HepG2 (cell line): Measurements from ENCODE around the gene SLC7A4. TPM values are rescaled to one million over a fixed set of nuclear protein-coding genes. Genes with fewer than 3 reads are reported as not detected.

Experiments used
- AGO1 ChIP-seq: fragments of 200-400 bp; formaldehyde crosslinking; IDR thresholded peaks from 2 replicates; pipeline ENCODE4 v1.6.1; 2017; ENCODE audit warnings: mild to moderate bottlenecking, low read depth, low read length, moderate library complexity; ENCODE audit not compliant: poor library complexity, severe bottlenecking
- DNMT1 ChIP-seq: sonication (generic); formaldehyde crosslinking; IDR thresholded peaks from 2 replicates; pipeline ENCODE4 v1.5.1; 2020; ENCODE audit warnings: mild to moderate bottlenecking, missing genetic modification reagents
- FLYWCH1 ChIP-seq: sonication (generic); formaldehyde crosslinking; IDR thresholded peaks from 2 replicates; pipeline ENCODE4 v1.8.1; 2023; ENCODE audit warnings: mild to moderate bottlenecking, missing genetic modification reagents
- GATAD2A ChIP-seq: IDR thresholded peaks from 2 replicates; pipeline ENCODE4 v1.6.1; 2016
- HOXA3 ChIP-seq: sonication (generic); formaldehyde crosslinking; IDR thresholded peaks from 2 replicates; pipeline ENCODE4 v1.5.0; 2020; ENCODE audit warnings: missing genetic modification reagents
- MYC ChIP-seq: sonication (generic); formaldehyde crosslinking; IDR thresholded peaks from 2 replicates; pipeline ENCODE4 v1.9.0; 2021; ENCODE audit warnings: missing genetic modification reagents, borderline replicate concordance
- NFIC ChIP-seq: IDR thresholded peaks from 2 replicates; pipeline ENCODE4 v1.6.1; 2012; ENCODE audit warnings: mild to moderate bottlenecking, low read length, inconsistent platforms
- XBP1 ChIP-seq: sonication (generic); formaldehyde crosslinking; IDR thresholded peaks from 2 replicates; pipeline ENCODE4 v1.5.0; 2020; ENCODE audit warnings: missing genetic modification reagents
- ZKSCAN5 ChIP-seq: sonication (generic); formaldehyde crosslinking; IDR thresholded peaks from 2 replicates; pipeline ENCODE4 v1.5.1; 2020; ENCODE audit warnings: mild to moderate bottlenecking, missing genetic modification reagents
- ZNF138 ChIP-seq: sonication (generic); formaldehyde crosslinking; IDR thresholded peaks from 2 replicates; pipeline ENCODE4 v1.5.0; 2020; ENCODE audit warnings: mild to moderate bottlenecking, low read depth, missing genetic modification reagents
- ZNF180 ChIP-seq: sonication (generic); formaldehyde crosslinking; IDR thresholded peaks from 2 replicates; pipeline ENCODE4 v1.4.0; 2020; ENCODE audit warnings: low read depth, missing genetic modification reagents, borderline replicate concordance
- ZNF256 ChIP-seq: sonication (generic); formaldehyde crosslinking; conservative IDR thresholded peaks from 2 replicates; pipeline ENCODE4 v1.4.0; 2020; ENCODE audit warnings: missing genetic modification reagents
- ZNF33B ChIP-seq: sonication (generic); formaldehyde crosslinking; IDR thresholded peaks from 2 replicates; pipeline ENCODE4 v1.5.1; 2020; ENCODE audit warnings: mild to moderate bottlenecking, missing genetic modification reagents
- ZNF558 ChIP-seq: sonication (generic); formaldehyde crosslinking; IDR thresholded peaks from 2 replicates; pipeline ENCODE4 v1.9.0; 2022; ENCODE audit warnings: mild to moderate bottlenecking, missing genetic modification reagents, borderline replicate concordance
- ZNF567 ChIP-seq: sonication (generic); formaldehyde crosslinking; IDR thresholded peaks from 2 replicates; pipeline ENCODE4 v1.8.1; 2023; ENCODE audit warnings: mild to moderate bottlenecking, missing genetic modification reagents, borderline replicate concordance
- ZNF687 ChIP-seq: sonication (generic); formaldehyde crosslinking; IDR thresholded peaks from 2 replicates; pipeline ENCODE4 v1.5.1; 2020; ENCODE audit warnings: mild to moderate bottlenecking, missing genetic modification reagents, moderate library complexity
- ZNF7 ChIP-seq: IDR thresholded peaks from 2 replicates; pipeline ENCODE4 v1.6.1; 2016; ENCODE audit warnings: missing biosample characterization, missing genetic modification reagents
- polyA plus RNA-seq, 8 experiments: library from polyadenylated mRNA; depleted of rRNA in 3 of 8; stranded (reverse) in 7 of 8; unstranded in 1 of 8; fragments of >200 nt; fragmentation: Illumina TruSeq in 4 of 8; extraction: Trizol in 4 of 8; gene quantifications; 2 replicates each; pipeline versions ENCODE4 v1.2.1 to v1.2.3, GENCODE V29; 2011 to 2016; ENCODE audit warnings: low read depth in 4 of 8, missing spikeins in 1 of 8, mixed read lengths in 1 of 8; ENCODE audit not compliant: insufficient read depth in 1 of 8
- total RNA-seq, 5 experiments: library from RNA; depleted of rRNA; stranded (reverse); fragments of >200 nt; fragmentation: Illumina TruSeq; extraction: Trizol; gene quantifications; 2 replicates each; pipeline ENCODE4 v1.2.3, GENCODE V29; 2016; ENCODE audit warnings: low read depth in 1 of 5
- TF ChIP-seq, protein P1 (sequence below): sonication (generic); formaldehyde crosslinking; IDR thresholded peaks from 2 replicates; pipeline ENCODE4 v1.4.0; 2020; ENCODE audit warnings: mild to moderate bottlenecking, missing genetic modification reagents

The SLC7A4 gene
- total and polyA plus RNA-seq, 2 of the 13 experiments (the other 11 are each of a cell fraction or from before 2014, with no cell fraction given): not detected

DNA sequence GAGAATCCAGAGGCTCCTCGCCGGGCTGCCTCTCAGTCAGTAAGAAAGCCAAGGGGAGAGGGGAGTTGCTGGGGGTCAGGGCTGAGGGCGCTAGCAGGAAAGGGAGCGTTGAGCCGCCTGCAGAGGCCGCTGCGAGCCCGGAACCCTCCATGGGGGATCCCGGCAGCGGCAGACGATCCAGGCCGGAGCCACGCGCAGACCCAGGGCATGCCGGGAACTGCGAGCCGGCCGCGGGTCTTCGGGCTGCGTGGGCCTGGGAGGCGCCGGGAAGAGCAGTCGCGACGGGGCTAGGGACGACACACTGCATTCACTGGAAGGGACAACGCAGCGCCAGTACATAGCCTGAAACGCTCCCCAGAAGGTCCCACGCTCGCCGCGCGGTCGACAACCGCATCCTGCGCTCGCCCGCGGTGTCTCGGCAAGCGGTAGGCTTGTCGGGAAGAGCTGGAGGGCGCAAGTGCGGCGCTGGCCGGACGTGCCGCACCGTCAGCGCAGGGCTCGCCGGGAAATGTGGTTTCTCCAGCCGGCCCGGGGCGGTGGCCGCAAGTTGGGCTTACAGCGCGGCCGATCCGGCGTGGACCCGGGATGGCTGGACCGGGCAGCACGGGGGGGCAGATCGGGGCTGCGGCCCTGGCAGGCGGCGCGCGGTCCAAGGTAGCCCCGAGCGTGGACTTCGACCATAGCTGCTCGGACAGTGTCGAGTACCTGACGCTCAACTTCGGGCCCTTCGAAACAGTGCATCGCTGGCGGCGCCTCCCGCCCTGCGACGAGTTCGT, 50.4 kb downstream of the SLC7A4 start, which contains the start of gene LZTR1 (continued):
- TF ChIP-seq DNMT1 (CRISPR knock-in tag): no peak
- TF ChIP-seq FLYWCH1 (CRISPR knock-in tag): no peak
- TF ChIP-seq ZNF138: no peak; the same call in 1 of the 2 replicates
- TF ChIP-seq ZKSCAN5 (CRISPR knock-in tag): no peak; the same call in 1 of the 2 replicates
- TF ChIP-seq ZNF180: 0 out of 2 replicates have a peak, but pooled peaks have one; percentile 69
- peak; percentile 53; the same call in 1 of the 2 replicates for TF ChIP-seq GATAD2A
- peak; percentile 100 for TF ChIP-seq ZNF687
- TF ChIP-seq ZNF256: peak; percentile 89
- no peak for TF ChIP-seq ZNF558 (CRISPR knock-in tag)
- no peak for TF ChIP-seq ZNF7
- TF ChIP-seq, protein P1, sequence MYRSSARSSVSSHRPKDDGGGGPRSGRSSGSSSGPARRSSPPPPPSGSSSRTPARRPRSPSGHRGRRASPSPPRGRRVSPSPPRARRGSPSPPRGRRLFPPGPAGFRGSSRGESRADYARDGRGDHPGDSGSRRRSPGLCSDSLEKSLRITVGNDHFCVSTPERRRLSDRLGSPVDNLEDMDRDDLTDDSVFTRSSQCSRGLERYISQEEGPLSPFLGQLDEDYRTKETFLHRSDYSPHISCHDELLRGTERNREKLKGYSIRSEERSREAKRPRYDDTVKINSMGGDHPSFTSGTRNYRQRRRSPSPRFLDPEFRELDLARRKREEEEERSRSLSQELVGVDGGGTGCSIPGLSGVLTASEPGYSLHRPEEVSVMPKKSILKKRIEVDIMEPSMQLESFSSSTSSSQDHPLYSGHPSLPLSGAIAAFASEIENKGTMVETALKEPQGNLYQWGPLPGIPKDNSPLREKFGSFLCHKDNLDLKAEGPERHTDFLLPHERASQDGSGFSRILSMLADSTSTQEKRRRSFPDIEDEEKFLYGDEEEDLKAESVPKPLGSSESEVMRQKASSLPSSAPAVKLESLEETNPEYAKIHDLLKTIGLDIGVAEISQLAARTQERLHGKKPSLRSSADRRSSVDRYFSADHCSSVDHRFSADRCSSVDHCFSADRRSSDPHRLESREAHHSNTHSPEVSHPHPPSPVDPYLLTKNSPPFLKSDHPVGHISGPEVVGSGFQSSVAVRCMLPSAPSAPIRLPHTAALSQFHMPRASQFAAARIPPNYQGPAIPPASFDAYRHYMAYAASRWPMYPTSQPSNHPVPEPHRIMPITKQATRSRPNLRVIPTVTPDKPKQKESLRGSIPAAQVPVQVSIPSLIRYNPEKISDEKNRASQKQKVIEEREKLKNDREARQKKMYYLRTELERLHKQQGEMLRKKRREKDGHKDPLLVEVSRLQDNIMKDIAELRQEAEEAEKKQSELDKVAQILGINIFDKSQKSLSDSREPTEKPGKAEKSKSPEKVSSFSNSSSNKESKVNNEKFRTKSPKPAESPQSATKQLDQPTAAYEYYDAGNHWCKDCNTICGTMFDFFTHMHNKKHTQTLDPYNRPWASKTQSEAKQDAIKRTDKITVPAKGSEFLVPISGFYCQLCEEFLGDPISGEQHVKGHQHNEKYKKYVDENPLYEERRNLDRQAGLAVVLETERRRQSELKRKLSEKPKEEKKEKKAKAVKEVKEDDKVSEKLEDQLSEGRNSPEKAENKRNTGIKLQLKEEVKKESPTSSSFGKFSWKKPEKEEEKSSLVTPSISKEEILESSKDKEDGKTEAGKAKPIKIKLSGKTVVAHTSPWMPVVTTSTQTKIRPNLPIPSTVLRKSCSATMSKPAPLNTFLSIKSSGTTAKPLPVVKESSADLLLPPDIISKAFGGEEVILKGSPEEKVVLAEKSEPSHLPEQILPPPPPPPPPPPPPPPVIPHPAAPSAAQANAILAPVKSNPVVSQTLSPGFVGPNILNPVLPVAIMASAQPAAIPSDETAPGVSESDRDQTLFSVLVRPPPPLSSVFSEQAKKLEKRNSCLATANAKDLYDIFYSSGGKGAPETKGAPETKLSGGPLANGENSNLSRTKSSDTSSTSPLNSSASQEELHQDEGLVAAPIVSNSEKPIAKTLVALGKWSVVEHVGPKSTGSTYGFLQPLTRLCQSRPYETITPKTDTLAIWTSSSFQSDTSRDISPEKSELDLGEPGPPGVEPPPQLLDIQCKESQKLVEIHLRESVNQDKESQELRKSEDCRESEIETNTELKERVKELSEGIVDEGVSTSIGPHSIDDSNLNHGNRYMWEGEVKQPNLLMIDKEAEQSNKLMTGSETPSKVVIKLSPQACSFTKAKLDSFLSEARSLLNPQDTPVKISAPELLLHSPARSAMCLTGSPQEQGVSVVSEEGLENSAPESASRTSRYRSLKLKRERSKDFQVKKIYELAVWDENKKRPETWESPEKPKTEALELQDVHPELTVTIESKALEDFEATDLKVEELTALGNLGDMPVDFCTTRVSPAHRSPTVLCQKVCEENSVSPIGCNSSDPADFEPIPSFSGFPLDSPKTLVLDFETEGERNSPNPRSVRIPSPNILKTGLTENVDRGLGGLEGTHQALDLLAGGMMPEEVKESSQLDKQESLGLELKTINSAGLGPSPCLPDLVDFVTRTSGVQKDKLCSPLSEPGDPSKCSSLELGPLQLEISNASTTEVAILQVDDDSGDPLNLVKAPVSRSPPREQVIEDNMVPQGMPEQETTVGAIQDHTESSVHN (CRISPR knock-in tag): peak; percentile 65
- peak; percentile 98 for TF ChIP-seq MYC (CRISPR knock-in tag)
- 0 out of 2 replicates have a peak, but pooled peaks have one; percentile 35 for TF ChIP-seq XBP1
- peak; percentile 96 for TF ChIP-seq ZNF567 (CRISPR knock-in tag)
- TF ChIP-seq ZNF33B (CRISPR knock-in tag): no peak; the same call in 1 of the 2 replicates
- TF ChIP-seq HOXA3 (CRISPR knock-in tag): peak; percentile 86
- no peak for TF ChIP-seq NFIC
- peak; percentile 96 for TF ChIP-seq AGO1
